CD4-positive, CD25-positive, alpha-beta regulatory T cell (primary cell): ENCODE results near the gene SYNGR2. TPM values are rescaled to one million over a fixed set of nuclear protein-coding genes. Genes with fewer than 3 reads are reported as not detected.

Experiments
- ATAC-seq, 2 donors: fragments of 150-1000 bp; cut with Tn5 transposase; one replicate each; pipeline ENCODE4 v1.10.0; 2021; ENCODE audit warnings: low read depth in 2 of 2, moderate number of reproducible peaks in 2 of 2, moderate library complexity in 1 of 2
- DNase-seq, 3 donors: peaks; one replicate each; pipeline versions ENCODE4 v3.0.0 to v3.0.0-alpha.2; 2012 to 2022; ENCODE audit warnings: mixed read lengths in 1 of 3
- H3K27ac ChIP-seq: one replicate; pipeline ENCODE4 v1.7.0; 2013; ENCODE audit warnings: mild to moderate bottlenecking, low read length; ENCODE audit not compliant: insufficient read depth, poor library complexity, severe bottlenecking
- H3K27me3 ChIP-seq: one replicate; pipeline ENCODE4 v1.7.0; 2013; ENCODE audit warnings: low read length; ENCODE audit not compliant: control insufficient read depth, insufficient read depth
- H3K36me3 ChIP-seq: one replicate; pipeline ENCODE4 v1.7.0; 2013; ENCODE audit warnings: mild to moderate bottlenecking, low read length, moderate library complexity; ENCODE audit not compliant: control insufficient read depth, insufficient read depth
- H3K4me1 ChIP-seq: 2 replicates; pipeline ENCODE4 v1.7.0; 2013; ENCODE audit warnings: mild to moderate bottlenecking, low read length; ENCODE audit not compliant: insufficient read depth, control insufficient read depth, poor library complexity, severe bottlenecking
- H3K4me3 ChIP-seq: one replicate; pipeline ENCODE4 v1.7.0; 2013; ENCODE audit warnings: low read depth, mild to moderate bottlenecking, low read length, moderate library complexity
- H3K9me3 ChIP-seq, 2 experiments: 1 replicate in 1 of 2; 2 replicates in 1 of 2; pipeline ENCODE4 v1.7.0; 2013; ENCODE audit warnings: low read length in 2 of 2, mild to moderate bottlenecking in 1 of 2, moderate library complexity in 1 of 2; ENCODE audit not compliant: control insufficient read depth in 2 of 2
- H3K27ac Mint-ChIP-seq, 3 donors: one replicate each; pipeline ENCODE4 v1.8.0; 2020 to 2022; ENCODE audit warnings: mild to moderate bottlenecking in 3 of 3, mixed read lengths in 3 of 3, moderate library complexity in 2 of 3
- H3K27me3 Mint-ChIP-seq: one replicate; pipeline ENCODE4 v1.8.0; 2022; ENCODE audit warnings: mild to moderate bottlenecking, mixed read lengths
- H3K36me3 Mint-ChIP-seq: one replicate; pipeline ENCODE4 v1.8.0; 2020; ENCODE audit warnings: mixed read lengths
- H3K4me1 Mint-ChIP-seq, 4 donors: one replicate each; pipeline ENCODE4 v1.8.0; 2020 to 2022; ENCODE audit warnings: mixed read lengths in 4 of 4, mild to moderate bottlenecking in 1 of 4
- H3K4me3 Mint-ChIP-seq, 4 donors: one replicate each; pipeline ENCODE4 v1.8.0; 2020 to 2022; ENCODE audit warnings: mild to moderate bottlenecking in 4 of 4, mixed read lengths in 4 of 4, moderate library complexity in 3 of 4
- H3K9me3 Mint-ChIP-seq, 7 donors: one replicate each; pipeline ENCODE4 v1.8.0; 2020 to 2022; ENCODE audit warnings: mixed read lengths in 7 of 7, mild to moderate bottlenecking in 3 of 7, moderate library complexity in 2 of 7
- polyA plus RNA-seq, 4 donors: library from polyadenylated mRNA; unstranded; fragments of 300-500 nt; fragmentation: Illumina TruSeq; gene quantifications; one replicate each; pipeline ENCODE4 v1.2.3, GENCODE V29; 2021
- total RNA-seq: library from RNA; stranded (reverse); gene quantifications from one replicate; pipeline ENCODE4 v1.2.3, GENCODE V29; 2022

The SYNGR2 gene
- total and polyA plus RNA-seq, 5 donors from 2014 or later: 58.5 to 180 (median 166) TPM

DNA sequence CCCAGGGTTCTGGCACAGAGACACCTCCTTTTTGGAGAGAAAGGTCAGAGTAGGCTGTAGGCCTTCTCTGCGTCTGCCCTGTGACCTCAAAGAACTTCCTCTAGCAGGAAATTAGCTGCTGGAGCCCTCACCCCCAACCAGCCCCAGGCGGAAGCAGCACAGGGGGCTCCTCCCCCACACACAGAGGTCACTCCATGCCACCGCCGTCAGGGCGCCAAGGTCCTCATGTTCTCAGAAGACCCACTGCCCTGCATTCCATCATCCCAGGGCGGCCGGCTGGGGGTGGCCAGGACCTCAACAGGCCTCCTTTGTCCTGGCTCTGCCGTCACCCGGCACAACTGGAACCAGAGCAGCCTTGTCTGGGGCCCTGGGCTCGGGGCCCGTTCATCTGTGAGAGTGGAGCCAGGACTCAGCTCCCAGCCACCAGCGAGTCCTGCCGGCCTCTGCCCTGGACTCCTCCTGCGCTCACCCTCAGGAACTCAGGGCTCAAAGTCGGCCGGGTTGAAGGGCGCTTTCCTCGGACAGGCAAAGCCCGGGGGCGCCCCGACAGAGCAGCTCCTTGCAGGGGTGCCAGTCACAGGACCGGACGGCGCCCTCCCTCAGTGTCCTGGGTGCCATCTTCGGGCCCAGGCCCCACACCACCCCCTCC is 41.0 kb upstream of the SYNGR2 start:
- DNase-seq (peak; percentile 64 to 91 (median 75)), ATAC-seq (peak; percentile 34 to 35)
- peaks cover 83% of the 10 kb centered on the region for H3K4me1 ChIP-seq
- peak overlapping the region; percentile 93 to 100 (median 94) for H3K4me3 Mint-ChIP-seq
- peak overlapping the region; percentile 92 for H3K27ac ChIP-seq
- H3K9me3 ChIP-seq: no peaks in the 10 kb centered on the region
- peak overlapping the region; percentile 80 to 93 (median 92) for H3K27ac Mint-ChIP-seq
- peaks cover 0 to 62% (median 23%) of the 10 kb centered on the region in 4 donors for H3K4me1 Mint-ChIP-seq
- no peaks in the 10 kb centered on the region for H3K9me3 Mint-ChIP-seq
- H3K27me3 ChIP-seq: no peaks in the 10 kb centered on the region
- H3K27me3 Mint-ChIP-seq: peaks cover 5% of the 10 kb centered on the region
- peak overlapping the region; percentile 77 for H3K4me3 ChIP-seq
- H3K36me3 ChIP-seq: peaks cover 35% of the 10 kb centered on the region
- peaks cover 24% of the 10 kb centered on the region for H3K36me3 Mint-ChIP-seq

DNA sequence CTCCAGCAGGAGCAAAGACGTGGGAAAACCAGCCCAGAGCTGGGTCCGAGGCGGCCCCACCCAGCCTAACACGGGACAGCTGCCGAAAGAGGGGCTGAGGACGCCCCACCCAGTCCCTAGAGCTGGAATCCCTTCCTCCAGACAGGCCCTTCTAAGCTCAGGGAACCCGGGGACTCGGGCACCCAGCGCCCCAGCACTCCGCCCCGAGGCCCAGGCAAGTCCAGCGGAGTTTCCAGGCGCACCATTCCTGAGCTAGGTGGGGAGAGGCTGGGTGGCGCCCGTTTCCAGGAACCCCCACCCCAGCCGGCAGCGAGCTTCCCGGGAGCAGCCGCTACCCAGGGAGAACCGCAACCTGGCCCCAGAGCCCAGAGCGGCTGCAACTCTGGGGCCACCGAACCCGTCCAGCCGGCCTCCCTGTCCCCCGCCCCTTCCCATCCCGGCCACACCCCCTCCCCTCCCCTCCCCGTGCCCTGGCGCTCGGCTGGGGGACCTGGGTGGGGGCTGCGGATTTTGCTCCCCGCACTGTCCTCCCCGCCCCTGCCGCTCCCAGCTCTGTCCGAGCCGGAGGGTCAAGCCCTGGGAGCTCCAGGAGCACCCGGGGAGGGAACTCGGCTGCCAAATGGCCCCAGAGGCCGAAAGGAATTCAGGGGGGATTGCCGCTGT is 40.4 kb upstream of the SYNGR2 start:
- Mint-ChIP-seq H3K9me3 (no peaks in the 10 kb centered on the region), H3K4me3 (peak overlapping the region; percentile 93 to 100 (median 94)), H3K27ac (peak overlapping the region; percentile 80 to 93 (median 92)), H3K27me3 (peaks cover 5% of the 10 kb centered on the region), H3K36me3 (peaks cover 21% of the 10 kb centered on the region), H3K4me1 (peaks cover 0 to 60% (median 23%) of the 10 kb centered on the region in 4 donors)
- no peaks in the 10 kb centered on the region for H3K27me3 ChIP-seq
- peak overlapping the region; percentile 92 for H3K27ac ChIP-seq
- ATAC-seq: no peak
- H3K4me3 ChIP-seq: peak overlapping the region; percentile 77
- DNase-seq: no peak
- H3K9me3 ChIP-seq: no peaks in the 10 kb centered on the region
- H3K4me1 ChIP-seq: peaks cover 83% of the 10 kb centered on the region
- H3K36me3 ChIP-seq: peaks cover 31% of the 10 kb centered on the region

DNA sequence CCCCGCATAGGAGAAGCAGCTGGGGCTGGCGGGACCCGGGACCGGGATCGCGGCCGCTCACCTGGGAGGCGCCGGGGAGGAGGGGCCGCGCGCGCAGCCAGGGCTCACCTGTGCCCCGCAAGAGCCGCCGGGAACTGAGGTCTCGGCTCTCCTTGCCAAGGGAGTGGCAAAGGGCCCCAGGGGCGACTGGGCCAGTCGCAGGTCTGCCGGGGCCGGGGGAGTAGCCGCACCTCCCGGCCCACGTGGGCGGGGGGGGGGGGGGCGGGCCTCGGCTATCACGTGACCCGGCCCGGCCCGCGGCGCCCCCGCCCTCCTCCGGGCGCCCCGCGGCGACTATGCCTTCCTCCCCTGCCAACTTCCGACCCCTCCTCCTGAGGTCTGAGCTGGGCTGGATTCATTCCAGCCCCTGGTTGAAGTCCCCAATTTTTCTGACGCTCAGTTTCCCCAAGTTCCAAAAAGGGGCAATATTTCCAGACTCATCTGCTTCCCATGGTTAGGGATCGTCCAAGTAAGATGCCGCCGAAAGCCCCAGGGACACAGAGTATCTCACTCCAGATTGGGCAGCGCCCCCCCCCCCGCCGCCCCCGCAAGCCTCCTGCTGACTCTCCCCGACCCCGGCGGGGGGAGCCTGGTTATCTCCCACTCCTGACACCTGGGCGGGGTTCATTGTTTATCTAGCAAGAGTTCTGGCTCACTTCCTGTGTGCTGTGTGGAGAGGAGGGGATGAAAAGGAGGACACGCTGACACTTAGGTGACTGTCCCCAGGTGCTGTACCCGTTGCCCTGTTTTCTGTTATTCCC is 39.6 kb upstream of the SYNGR2 start, which contains the start of gene TMC6:
TMC6 (minus strand) TSS at position 205 of the 800 bp plus-strand sequence. CDS start 1,923 bp downstream, outside the sequence.
- Histone ChIP-seq H3K4me3 (peak within 1 kb of the TSS; percentile 84), H3K36me3 (peaks cover 28% of the 10 kb centered on the region), H3K9me3 (no peaks in the 10 kb centered on the region), H3K27me3 (no peaks in the 10 kb centered on the region), H3K4me1 (peaks cover 83% of the 10 kb centered on the region), H3K27ac (peak within 1 kb of the TSS; percentile 92)
- peak within 1 kb of the TSS; percentile 99 to 100 (median 99) for H3K4me3 Mint-ChIP-seq
- H3K36me3 Mint-ChIP-seq: peaks cover 19% of the 10 kb centered on the region
- ATAC-seq (peak; percentile 18 to 20), DNase-seq (peak; percentile 69 to 88 (median 78))
- peak within 1 kb of the TSS; percentile 93 to 97 (median 96) for H3K27ac Mint-ChIP-seq
- H3K4me1 Mint-ChIP-seq: peaks cover under 1 to 60% (median 20%) of the 10 kb centered on the region in 4 donors
- peaks cover 5% of the 10 kb centered on the region for H3K27me3 Mint-ChIP-seq
- no peaks in the 10 kb centered on the region for H3K9me3 Mint-ChIP-seq

DNA sequence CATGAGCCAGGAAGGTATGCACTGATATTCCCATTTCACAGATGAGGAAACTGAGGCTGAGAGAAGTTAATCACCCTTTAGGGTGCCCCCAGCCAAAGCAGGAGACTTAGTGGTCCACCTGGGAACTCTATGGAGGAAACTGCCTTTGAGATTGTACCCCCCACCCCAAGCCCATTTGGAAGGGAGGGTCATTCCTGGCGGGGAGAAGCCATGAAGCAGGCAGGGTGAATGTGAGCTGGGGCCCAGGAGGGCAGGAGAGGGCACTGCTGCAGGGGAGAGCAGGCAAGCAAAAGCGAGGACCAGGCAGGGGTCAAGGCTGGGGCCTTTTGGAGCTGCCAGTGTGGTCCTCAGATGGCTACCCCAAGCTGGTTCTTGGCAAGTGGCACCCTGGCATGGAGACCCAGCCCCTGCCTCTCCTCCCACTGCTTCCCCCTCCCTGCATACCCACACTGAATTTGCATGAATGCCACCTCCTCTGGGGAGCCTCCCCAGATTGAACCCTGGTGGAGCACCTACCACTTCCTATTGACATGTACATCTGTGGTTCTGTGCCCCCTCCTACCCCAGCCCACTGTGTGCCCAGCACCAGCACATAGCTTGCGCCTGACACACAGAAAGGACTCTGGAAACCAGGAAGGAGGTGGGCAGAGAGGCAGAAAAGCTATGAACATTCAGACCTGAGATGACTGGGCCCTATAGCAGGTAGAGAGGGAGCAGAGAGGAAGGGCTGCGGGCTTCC is 38.9 kb upstream of the SYNGR2 start:
- H3K4me3 Mint-ChIP-seq: peak overlapping the region; percentile 95 to 99 (median 99)
- H3K27me3 ChIP-seq: no peaks in the 10 kb centered on the region
- H3K4me1 Mint-ChIP-seq: peaks cover 8 to 60% (median 26%) of the 10 kb centered on the region in 4 donors
- H3K27ac ChIP-seq: peak overlapping the region; percentile 92
- peaks cover 83% of the 10 kb centered on the region for H3K4me1 ChIP-seq
- ATAC-seq (no peak), DNase-seq (peak in 2 of 3 donors; percentile 61 to 90)
- H3K9me3 ChIP-seq: no peaks in the 10 kb centered on the region
- H3K4me3 ChIP-seq: peak overlapping the region; percentile 84
- H3K36me3 ChIP-seq: peaks cover 28% of the 10 kb centered on the region
- peaks cover 5% of the 10 kb centered on the region for H3K27me3 Mint-ChIP-seq
- H3K36me3 Mint-ChIP-seq: peaks cover 24% of the 10 kb centered on the region
- peak overlapping the region; percentile 93 to 97 (median 96) for H3K27ac Mint-ChIP-seq
- H3K9me3 Mint-ChIP-seq: no peaks in the 10 kb centered on the region

DNA sequence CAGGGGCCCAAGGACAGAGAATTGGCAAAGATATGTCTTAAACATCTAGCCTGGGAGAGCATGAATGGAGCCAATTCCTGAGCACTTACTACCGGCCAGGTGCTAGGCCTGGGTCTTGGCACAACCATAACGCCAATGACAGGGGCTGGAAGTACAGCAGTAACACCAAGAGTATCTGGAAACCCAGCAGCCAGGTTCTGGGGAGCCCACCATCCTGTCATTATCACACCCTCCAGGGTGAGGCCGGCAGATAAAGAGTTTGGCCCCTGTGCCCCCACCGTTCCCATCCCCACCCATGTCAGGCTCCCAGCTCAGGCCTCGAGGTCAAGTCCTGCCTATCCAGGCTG is 38.3 kb upstream of the SYNGR2 start:
- Mint-ChIP-seq H3K27me3 (peaks cover 5% of the 10 kb centered on the region), H3K4me1 (peaks cover 9 to 62% (median 27%) of the 10 kb centered on the region in 4 donors), H3K27ac (peak overlapping the region; percentile 92 to 95 (median 93)), H3K36me3 (peaks cover 24% of the 10 kb centered on the region), H3K9me3 (no peaks in the 10 kb centered on the region), H3K4me3 (peak overlapping the region; percentile 95 to 99 (median 99))
- Histone ChIP-seq H3K9me3 (no peaks in the 10 kb centered on the region), H3K27me3 (no peaks in the 10 kb centered on the region), H3K27ac (peak overlapping the region; percentile 92), H3K4me1 (peaks cover 83% of the 10 kb centered on the region), H3K36me3 (peaks cover 28% of the 10 kb centered on the region), H3K4me3 (peak overlapping the region; percentile 84)
- DNase-seq (no peak), ATAC-seq (no peak)

DNA sequence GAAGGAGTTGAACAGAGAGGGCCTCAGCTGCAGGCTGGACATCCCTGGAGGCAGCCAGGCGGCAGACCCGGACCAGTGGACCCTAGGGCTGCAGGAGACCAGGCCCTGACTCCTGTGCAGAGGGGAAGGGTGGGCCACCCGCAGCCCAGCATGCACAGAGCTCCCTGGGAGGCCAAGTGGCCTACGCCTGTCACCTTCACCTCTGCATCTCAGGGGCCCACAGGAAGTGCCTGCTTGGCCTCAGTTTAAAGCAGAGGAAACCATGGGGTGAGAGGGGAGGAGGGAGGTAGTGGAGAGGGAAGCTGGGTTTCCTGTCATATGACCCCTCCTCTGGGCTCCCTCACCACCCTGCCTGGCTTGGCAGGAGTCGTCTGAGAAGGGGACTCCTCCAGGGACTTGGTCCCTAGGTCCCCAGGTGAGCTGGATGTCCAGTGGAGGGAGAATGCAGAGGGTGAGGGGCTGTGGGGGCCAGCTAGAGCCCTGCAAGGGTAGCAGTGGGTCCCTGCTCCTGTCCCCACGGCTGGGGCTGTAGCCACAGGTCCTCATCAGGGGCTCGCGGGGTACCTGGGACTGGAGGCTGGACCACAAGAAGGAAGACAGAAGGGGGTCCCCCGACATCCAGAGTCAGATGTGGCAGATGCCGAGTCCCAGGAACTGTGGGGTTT is 37.8 kb upstream of the SYNGR2 start, which contains the start of gene TMC8:
TMC8 (plus strand) TSS at position 335 of the 665 bp plus-strand sequence. CDS start 818 bp downstream, outside the sequence.
- peak within 1 kb of the TSS; percentile 84 for H3K4me3 ChIP-seq
- no peaks in the 10 kb centered on the region for H3K9me3 ChIP-seq
- peaks cover 82% of the 10 kb centered on the region for H3K4me1 ChIP-seq
- Mint-ChIP-seq H3K9me3 (no peaks in the 10 kb centered on the region), H3K36me3 (peaks cover 27% of the 10 kb centered on the region), H3K4me3 (peak within 1 kb of the TSS; percentile 95 to 99 (median 99)), H3K27me3 (peaks cover 5% of the 10 kb centered on the region), H3K4me1 (peaks cover 9 to 63% (median 28%) of the 10 kb centered on the region in 4 donors), H3K27ac (peak within 1 kb of the TSS; percentile 92 to 95 (median 93))
- H3K27me3 ChIP-seq: no peaks in the 10 kb centered on the region
- peaks cover 30% of the 10 kb centered on the region for H3K36me3 ChIP-seq
- H3K27ac ChIP-seq: peak within 1 kb of the TSS; percentile 92
- DNase-seq (peak; percentile 76 to 97 (median 91)), ATAC-seq (peak; percentile 61 to 65)
